WTC11 (cell line): ENCODE results near the gene METRNL. TPM values are rescaled to one million over a fixed set of nuclear protein-coding genes. Genes with fewer than 3 reads are reported as not detected.
A peak's percentile ranks its signal among the peaks of the same experiment; 100 is the strongest.

Source experiments
- ATAC-seq: fragments of 200-7000 bp; cut with Tn5 transposase; 2 replicates; pipeline ENCODE4 v1.10.0; 2021; ENCODE audit warnings: mild to moderate bottlenecking, moderate library complexity
- CTCF ChIA-PET: fragments of 300-600 bp; sonication (Branson Sonifier 250); formaldehyde crosslinking; loops from one replicate; lab custom pipeline; 2021; ENCODE audit warnings: antibody characterized with exemption; lab: Charles Lee
- POLR2A ChIA-PET: fragments of 350-600 bp; sonication (Branson Sonifier 250); formaldehyde crosslinking; loops from one replicate; lab custom pipeline; 2021; ENCODE audit warnings: antibody characterized with exemption; lab: Charles Lee
- DNase-seq: peaks from one replicate; pipeline ENCODE4 v3.0.0; 2021; ENCODE audit warnings: low spot score
- H3K27ac Mint-ChIP-seq: 2 replicates; pipeline ENCODE4 v1.8.0; 2021; ENCODE audit warnings: mixed read lengths
- H3K27me3 Mint-ChIP-seq: 2 replicates; pipeline ENCODE4 v1.8.0; 2021; ENCODE audit warnings: low read depth, mild to moderate bottlenecking, moderate library complexity, mixed read lengths
- H3K36me3 Mint-ChIP-seq: 2 replicates; pipeline ENCODE4 v1.8.0; 2021; ENCODE audit warnings: mixed read lengths
- H3K4me1 Mint-ChIP-seq: 2 replicates; pipeline ENCODE4 v1.8.0; 2022; ENCODE audit warnings: mixed read lengths
- H3K4me3 Mint-ChIP-seq: 2 replicates; pipeline ENCODE4 v1.8.0; 2021; ENCODE audit warnings: mild to moderate bottlenecking, moderate library complexity, mixed read lengths
- H3K9me3 Mint-ChIP-seq: 2 replicates; pipeline ENCODE4 v1.8.0; 2021; ENCODE audit warnings: mixed read lengths
- AR ChIP-seq: fragments of 250-450 bp; sonication (Bioruptor Pico); IDR thresholded peaks from 2 replicates; pipeline ENCODE4 v1.9.0; 2021; ENCODE audit warnings: mild to moderate bottlenecking
- ATF2 ChIP-seq: sonication (generic); formaldehyde crosslinking; IDR thresholded peaks from 2 replicates; pipeline ENCODE4 v1.8.1; 2022; ENCODE audit warnings: low read depth, missing genetic modification reagents, borderline replicate concordance
- HMGXB4 ChIP-seq: sonication (generic); formaldehyde crosslinking; IDR thresholded peaks from 2 replicates; pipeline ENCODE4 v1.8.1; 2023; ENCODE audit warnings: mild to moderate bottlenecking, moderate library complexity, missing genetic modification reagents
- KAT7 ChIP-seq: sonication (generic); formaldehyde crosslinking; IDR thresholded peaks from 2 replicates; pipeline ENCODE4 v1.8.1; 2023; ENCODE audit warnings: missing genetic modification reagents, mild to moderate bottlenecking, borderline replicate concordance
- MXD4 ChIP-seq: fragments of 250-450 bp; sonication (Bioruptor Pico); IDR thresholded peaks from 2 replicates; pipeline ENCODE4 v1.8.0; 2021; ENCODE audit warnings: mild to moderate bottlenecking, moderate library complexity, borderline replicate concordance
- MYBL2 ChIP-seq: sonication (generic); formaldehyde crosslinking; IDR thresholded peaks from 2 replicates; pipeline ENCODE4 v1.8.1; 2023; ENCODE audit warnings: mild to moderate bottlenecking, moderate library complexity, missing genetic modification reagents
- NFATC4 ChIP-seq: fragments of 250-450 bp; sonication (Bioruptor Pico); IDR thresholded peaks from 2 replicates; pipeline ENCODE4 v1.9.0; 2021; ENCODE audit warnings: mild to moderate bottlenecking
- SMAD4 ChIP-seq: sonication (generic); formaldehyde crosslinking; IDR thresholded peaks from 2 replicates; pipeline ENCODE4 v1.8.0; 2022; ENCODE audit warnings: mild to moderate bottlenecking, missing genetic modification reagents
- SP1 ChIP-seq: sonication (generic); formaldehyde crosslinking; conservative IDR thresholded peaks from 2 replicates; pipeline ENCODE4 v1.8.1; 2022; ENCODE audit warnings: missing genetic modification reagents
- TCF7 ChIP-seq: sonication (generic); formaldehyde crosslinking; IDR thresholded peaks from 2 replicates; pipeline ENCODE4 v1.8.0; 2022; ENCODE audit warnings: mild to moderate bottlenecking, low read depth, missing genetic modification reagents, moderate library complexity
- TP53 ChIP-seq: sonication (generic); formaldehyde crosslinking; IDR thresholded peaks from 2 replicates; pipeline ENCODE4 v1.8.1; 2023; ENCODE audit warnings: mild to moderate bottlenecking, missing genetic modification reagents
- USF2 ChIP-seq: sonication (generic); formaldehyde crosslinking; IDR thresholded peaks from 2 replicates; pipeline ENCODE4 v1.8.1; 2023; ENCODE audit warnings: mild to moderate bottlenecking, missing genetic modification reagents, moderate library complexity
- ZNF121 ChIP-seq: sonication (generic); formaldehyde crosslinking; IDR thresholded peaks from 2 replicates; pipeline ENCODE4 v1.8.0; 2023; ENCODE audit warnings: missing genetic modification reagents
- ZNF219 ChIP-seq: sonication (generic); formaldehyde crosslinking; IDR thresholded peaks from 2 replicates; pipeline ENCODE4 v1.8.0; 2023; ENCODE audit warnings: missing genetic modification reagents, mild to moderate bottlenecking, borderline replicate concordance
- ZNF232 ChIP-seq: sonication (generic); formaldehyde crosslinking; IDR thresholded peaks from 2 replicates; pipeline ENCODE4 v1.8.0; 2022; ENCODE audit warnings: mild to moderate bottlenecking, missing genetic modification reagents
- ZNF317 ChIP-seq: sonication (generic); formaldehyde crosslinking; IDR thresholded peaks from 2 replicates; pipeline ENCODE4 v1.8.1; 2023; ENCODE audit warnings: low read depth, mild to moderate bottlenecking, moderate library complexity, missing genetic modification reagents, borderline replicate concordance
- total RNA-seq: library from RNA; stranded (reverse); gene quantifications from 3 replicates; pipeline ENCODE4 v1.2.3, GENCODE V29; 2021
- TF ChIP-seq, protein P1 (sequence below): fragments of 250-450 bp; sonication (Bioruptor Pico); IDR thresholded peaks from 2 replicates; pipeline ENCODE4 v2.1.2; 2022; ENCODE audit warnings: mild to moderate bottlenecking, moderate library complexity
- TF ChIP-seq, protein P2 (sequence below): sonication (generic); formaldehyde crosslinking; IDR thresholded peaks from 2 replicates; pipeline ENCODE4 v1.8.1; 2022; ENCODE audit warnings: low read depth, mild to moderate bottlenecking, moderate library complexity, missing genetic modification reagents, borderline replicate concordance

METRNL gene
- total RNA-seq, 1 experiment from 2014 or later = 27.7 TPM

DNA sequence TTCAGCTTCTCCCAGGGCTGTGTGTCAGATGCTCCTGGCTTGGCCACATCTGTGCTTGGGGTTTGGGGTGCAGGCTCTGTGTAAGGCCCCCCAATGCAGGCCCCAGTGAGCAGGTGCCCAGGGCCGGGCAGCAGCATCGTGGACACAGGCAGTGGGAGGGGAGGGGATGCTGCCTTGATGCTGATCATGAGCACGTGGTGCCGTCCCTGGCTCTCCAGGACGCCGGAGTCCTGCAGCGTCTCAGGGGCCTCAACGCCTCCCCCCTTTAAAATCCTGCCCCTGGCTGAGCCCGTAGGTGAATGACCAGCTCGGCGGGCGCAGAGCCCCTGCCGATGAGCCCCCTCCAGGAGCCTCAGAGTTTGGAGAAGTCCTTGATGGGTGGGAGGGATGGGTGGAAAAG lies 9.0 kb downstream of the METRNL start (continued):
- TF ChIP-seq AR (CRISPR knock-in tag) = no peak
- no peak for TF ChIP-seq NFATC4 (CRISPR knock-in tag)
- no peak for TF ChIP-seq ZNF232 (CRISPR knock-in tag)
- TF ChIP-seq, all 79 proteins: peak for 0

GRCh38 chr17:83088909-83089308 lies 9.5 kb downstream of the METRNL start:
- CTCF ChIA-PET = no interaction called here
- TF ChIP-seq, protein P1, sequence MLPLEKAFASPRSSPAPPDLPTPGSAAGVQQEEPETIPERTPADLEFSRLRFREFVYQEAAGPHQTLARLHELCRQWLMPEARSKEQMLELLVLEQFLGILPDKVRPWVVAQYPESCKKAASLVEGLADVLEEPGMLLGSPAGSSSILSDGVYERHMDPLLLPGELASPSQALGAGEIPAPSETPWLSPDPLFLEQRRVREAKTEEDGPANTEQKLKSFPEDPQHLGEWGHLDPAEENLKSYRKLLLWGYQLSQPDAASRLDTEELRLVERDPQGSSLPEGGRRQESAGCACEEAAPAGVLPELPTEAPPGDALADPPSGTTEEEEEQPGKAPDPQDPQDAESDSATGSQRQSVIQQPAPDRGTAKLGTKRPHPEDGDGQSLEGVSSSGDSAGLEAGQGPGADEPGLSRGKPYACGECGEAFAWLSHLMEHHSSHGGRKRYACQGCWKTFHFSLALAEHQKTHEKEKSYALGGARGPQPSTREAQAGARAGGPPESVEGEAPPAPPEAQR (CRISPR knock-in tag) = no peak
- TF ChIP-seq, protein P2, sequence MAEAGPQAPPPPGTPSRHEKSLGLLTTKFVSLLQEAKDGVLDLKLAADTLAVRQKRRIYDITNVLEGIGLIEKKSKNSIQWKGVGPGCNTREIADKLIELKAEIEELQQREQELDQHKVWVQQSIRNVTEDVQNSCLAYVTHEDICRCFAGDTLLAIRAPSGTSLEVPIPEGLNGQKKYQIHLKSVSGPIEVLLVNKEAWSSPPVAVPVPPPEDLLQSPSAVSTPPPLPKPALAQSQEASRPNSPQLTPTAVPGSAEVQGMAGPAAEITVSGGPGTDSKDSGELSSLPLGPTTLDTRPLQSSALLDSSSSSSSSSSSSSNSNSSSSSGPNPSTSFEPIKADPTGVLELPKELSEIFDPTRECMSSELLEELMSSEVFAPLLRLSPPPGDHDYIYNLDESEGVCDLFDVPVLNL (CRISPR knock-in tag) = no peak
- no peak for TF ChIP-seq ZNF121
- TF ChIP-seq ZNF219 = no peak
- TF ChIP-seq USF2 (CRISPR knock-in tag) = no peak
- no peak for TF ChIP-seq HMGXB4 (CRISPR knock-in tag)
- TF ChIP-seq MYBL2 = no peak
- TF ChIP-seq KAT7 (CRISPR knock-in tag) = no peak
- no peak for TF ChIP-seq SMAD4
- no peak for TF ChIP-seq TP53 (CRISPR knock-in tag)
- TF ChIP-seq TCF7 (CRISPR knock-in tag) = no peak
- no peak for DNase-seq
- Mint-ChIP-seq H3K27me3 (no peaks in the 10 kb centered on the region), H3K4me3 (no peak overlapping the region), H3K27ac (peak overlapping the region; percentile 79; the same call in 1 of the 2 replicates), H3K4me1 (peaks cover 33% of the 10 kb centered on the region), H3K36me3 (peaks cover 5% of the 10 kb centered on the region; the same call in 1 of the 2 replicates), H3K9me3 (no peaks in the 10 kb centered on the region)
- ATAC-seq = no peak
- POLR2A ChIA-PET = no interaction called here

DNA sequence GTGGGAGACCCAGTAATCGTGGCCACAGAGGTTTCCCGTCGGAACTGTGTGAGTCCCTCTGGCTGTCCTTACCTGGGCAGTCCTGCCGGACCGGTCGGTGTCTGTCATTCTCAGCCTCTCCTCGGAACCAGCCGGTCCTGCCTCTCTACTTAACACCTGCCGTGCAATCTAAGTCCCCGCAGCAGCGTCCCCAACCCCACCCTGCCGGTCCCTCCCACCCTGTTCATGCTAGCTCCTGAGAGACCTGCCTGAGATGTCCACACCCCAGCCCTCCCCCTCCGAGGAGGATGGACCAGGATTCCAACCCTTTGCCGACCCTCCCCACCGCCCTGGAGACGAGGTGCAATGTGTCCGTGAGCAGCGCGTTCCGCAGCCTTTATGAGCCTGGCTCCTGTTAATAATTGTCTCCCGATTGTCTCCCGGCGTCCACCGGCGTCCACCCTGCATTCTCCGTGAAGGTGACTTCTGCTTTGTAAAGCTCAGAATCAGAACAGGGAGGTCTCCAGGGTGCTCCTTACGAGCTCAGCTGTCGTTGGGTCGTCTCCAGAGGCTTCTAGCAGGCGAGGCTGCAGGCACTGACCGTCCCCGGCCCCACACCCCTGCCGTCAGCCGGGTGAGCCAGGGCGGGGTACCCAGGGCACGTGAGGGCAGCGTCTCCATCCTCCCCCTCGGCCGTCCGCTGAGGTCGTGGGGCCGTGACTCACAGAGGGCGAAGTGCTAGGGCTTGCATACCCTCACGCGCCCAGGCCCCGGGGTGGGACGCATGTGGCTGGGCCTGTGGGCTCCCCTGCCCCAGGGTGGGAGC lies 10.1 kb downstream of the METRNL start:
- Mint-ChIP-seq H3K4me3 (no peak overlapping the region), H3K27me3 (no peaks in the 10 kb centered on the region), H3K4me1 (peaks cover 26% of the 10 kb centered on the region), H3K27ac (peak overlapping the region; percentile 79; the same call in 1 of the 2 replicates), H3K36me3 (peaks cover 5% of the 10 kb centered on the region; the same call in 1 of the 2 replicates), H3K9me3 (no peaks in the 10 kb centered on the region)
- POLR2A ChIA-PET = no interaction called here
- ATAC-seq = no peak
- CTCF ChIA-PET = no interaction called here
- no peak for DNase-seq
- TF ChIP-seq SP1 (no peak), ZNF317 (CRISPR knock-in tag) (no peak), AR (CRISPR knock-in tag) (no peak), MXD4 (CRISPR knock-in tag) (no peak), ATF2 (CRISPR knock-in tag) (no peak)
- TF ChIP-seq, protein P1 (CRISPR knock-in tag) = no peak
